H1 (cell line): ENCODE measurements around the gene AKT1S1.

ENCODE experiments used
- CBX5 ChIP-seq: fragments of 300-800, 300-1000 bp; sonication (generic); IDR thresholded peaks from 2 replicates; pipeline ENCODE4 v1.7.1; 2016; ENCODE audit warnings: antibody characterized with exemption, low read length, low read depth
- CREB1 ChIP-seq: IDR thresholded peaks from 2 replicates; pipeline ENCODE4 v1.6.1; 2012; ENCODE audit warnings: inconsistent platforms
- EZH2 ChIP-seq: fragments of 200-600 bp; sonication (generic); IDR thresholded peaks from 2 replicates; pipeline ENCODE4 v1.7.1; 2012; ENCODE audit warnings: low read depth, mild to moderate bottlenecking, moderate library complexity, low read length, inconsistent platforms; ENCODE audit not compliant: severe bottlenecking
- GTF2F1 ChIP-seq: IDR thresholded peaks from 2 replicates; pipeline ENCODE4 v1.6.1; 2012; ENCODE audit warnings: low read depth, low read length, improper control_type of control experiment, borderline replicate concordance
- JUND ChIP-seq: IDR thresholded peaks from 2 replicates; pipeline ENCODE4 v1.6.1; 2011; ENCODE audit warnings: mild to moderate bottlenecking, improper control_type of control experiment, low read length
- POLR2A ChIP-seq, 2 experiments: IDR thresholded peaks; 1 replicate in 1 of 2; 2 replicates in 1 of 2; pipeline ENCODE4 v1.6.1; 2011; ENCODE audit warnings: low read depth in 2 of 2, low read length in 2 of 2, mild to moderate bottlenecking in 2 of 2; ENCODE audit errors: control extremely low read depth in 1 of 2
- YY1 ChIP-seq: IDR thresholded peaks from 2 replicates; pipeline ENCODE4 v1.6.1; 2011; ENCODE audit warnings: low read depth, mild to moderate bottlenecking, low read length
- TF ChIP-seq, protein P1 (sequence below), 3 experiments: IDR thresholded peaks; 1 replicate in 2 of 3; 2 replicates in 1 of 3; pipeline versions ENCODE4 v1.5.1 to v1.6.1; 2011; ENCODE audit warnings: low read length in 3 of 3, mild to moderate bottlenecking in 3 of 3, inconsistent platforms in 2 of 3, low read depth in 1 of 3, moderate library complexity in 1 of 3; ENCODE audit not compliant: insufficient read depth in 1 of 3; ENCODE audit errors: control extremely low read depth in 1 of 3

DNA sequence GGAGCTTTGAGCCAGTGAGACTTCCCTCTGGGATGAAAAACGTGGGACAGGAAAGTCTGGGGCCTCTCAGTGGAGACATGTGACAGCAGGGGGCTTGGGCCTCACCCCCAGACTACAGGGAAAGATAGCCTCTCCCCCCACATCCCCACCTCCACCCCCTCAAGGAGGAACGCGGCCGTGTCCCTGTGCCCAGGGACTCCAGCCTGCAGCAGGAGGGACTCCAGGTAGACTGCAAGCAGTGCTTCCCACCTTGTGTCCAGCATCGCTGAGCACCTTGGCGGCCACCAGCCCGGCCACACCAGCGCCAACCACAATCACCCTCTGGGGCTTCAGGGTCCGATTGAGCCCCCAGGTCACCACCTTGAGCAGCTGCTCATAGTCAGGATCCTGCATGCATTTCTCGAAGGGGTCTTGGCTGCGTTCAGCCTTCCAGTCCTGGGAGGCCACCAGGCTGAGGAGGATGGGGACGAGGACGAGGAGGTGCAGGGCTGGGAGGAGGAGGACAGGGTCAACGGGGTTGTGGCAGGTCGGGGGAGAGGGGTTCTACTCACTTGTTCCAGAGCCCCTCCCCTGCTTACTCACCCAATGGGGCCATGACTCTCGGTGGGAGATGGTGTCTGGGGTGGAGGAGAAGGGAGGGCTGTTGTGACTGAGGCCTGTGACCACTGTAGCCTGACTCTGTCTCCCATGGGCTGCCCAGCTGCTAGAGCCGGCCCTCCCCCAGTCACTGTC lies 18.6 kb upstream of the AKT1S1 start:
- TF ChIP-seq YY1 (no peak), EZH2 (no peak), POLR2A (IDR thresholded peaks at IDR 0.05; ENCODE audit: control extremely low read depth in 1 of 2, low read depth in 2 of 2, low read length in 2 of 2) (no peak), GTF2F1 (no peak), CBX5 (no peak), CREB1 (no peak), JUND (no peak)
- TF ChIP-seq, protein P1, sequence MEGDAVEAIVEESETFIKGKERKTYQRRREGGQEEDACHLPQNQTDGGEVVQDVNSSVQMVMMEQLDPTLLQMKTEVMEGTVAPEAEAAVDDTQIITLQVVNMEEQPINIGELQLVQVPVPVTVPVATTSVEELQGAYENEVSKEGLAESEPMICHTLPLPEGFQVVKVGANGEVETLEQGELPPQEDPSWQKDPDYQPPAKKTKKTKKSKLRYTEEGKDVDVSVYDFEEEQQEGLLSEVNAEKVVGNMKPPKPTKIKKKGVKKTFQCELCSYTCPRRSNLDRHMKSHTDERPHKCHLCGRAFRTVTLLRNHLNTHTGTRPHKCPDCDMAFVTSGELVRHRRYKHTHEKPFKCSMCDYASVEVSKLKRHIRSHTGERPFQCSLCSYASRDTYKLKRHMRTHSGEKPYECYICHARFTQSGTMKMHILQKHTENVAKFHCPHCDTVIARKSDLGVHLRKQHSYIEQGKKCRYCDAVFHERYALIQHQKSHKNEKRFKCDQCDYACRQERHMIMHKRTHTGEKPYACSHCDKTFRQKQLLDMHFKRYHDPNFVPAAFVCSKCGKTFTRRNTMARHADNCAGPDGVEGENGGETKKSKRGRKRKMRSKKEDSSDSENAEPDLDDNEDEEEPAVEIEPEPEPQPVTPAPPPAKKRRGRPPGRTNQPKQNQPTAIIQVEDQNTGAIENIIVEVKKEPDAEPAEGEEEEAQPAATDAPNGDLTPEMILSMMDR (IDR thresholded peaks at IDR 0.05; ENCODE audit: control extremely low read depth in 1 of 3, insufficient read depth in 1 of 3, low read depth in 1 of 3, low read length in 3 of 3) = no peak
